SK-N-SH (cell line): ENCODE measurements around the gene HOXB6. TPM values are rescaled to one million over a fixed set of nuclear protein-coding genes. Genes with fewer than 3 reads are reported as not detected.

ENCODE experiments used
- CTCF ChIA-PET: fragments of 300-600, 350-600 bp; formaldehyde crosslinking; extraction: SDS; loops from one replicate; lab custom pipeline; 2021; lab: Yijun Ruan, JAX
- POLR2A ChIA-PET: fragments of 350-600 bp; sonication (Branson Sonifier 250); formaldehyde crosslinking; extraction: SDS; loops from one replicate; lab custom pipeline; 2020; ENCODE audit warnings: antibody characterized with exemption, inconsistent platforms; lab: Yijun Ruan, JAX
- DNase-seq: peaks from one replicate; pipeline ENCODE4 v3.0.0; 2012
- H2AFZ ChIP-seq: fragments of 200-600 bp; sonication (generic); 2 replicates; pipeline ENCODE4 v1.8.1; 2016; ENCODE audit warnings: antibody characterized with exemption, mild to moderate bottlenecking, low read depth
- H3F3A ChIP-seq: fragments of 200-600 bp; sonication (generic); replicated peaks from 2 replicates; pipeline ENCODE3; 2016; ENCODE audit warnings: antibody characterized with exemption, mild to moderate bottlenecking; ENCODE audit not compliant: insufficient read depth
- H3K27ac ChIP-seq, 2 experiments: fragments of 200-500 bp in 1 of 2; fragments of 200-600 bp in 1 of 2; sonication (Bioruptor generic) in 1 of 2; sonication (generic), shearing (Covaris generic) in 1 of 2; 2 replicates each; pipeline versions ENCODE4 v1.5.1 to v1.6.1; 2014 to 2016; ENCODE audit warnings: low read depth in 2 of 2, inconsistent platforms in 1 of 2, low read length in 1 of 2, mild to moderate bottlenecking in 1 of 2, mixed read lengths in 1 of 2
- H3K27me3 ChIP-seq: fragments of 200-600 bp; sonication (generic), shearing (Covaris generic); 2 replicates; pipeline ENCODE4 v1.6.1; 2016; ENCODE audit warnings: mixed run types; ENCODE audit not compliant: insufficient read depth
- H3K36me3 ChIP-seq, 2 experiments: fragments of 200-500 bp in 1 of 2; fragments of 200-600 bp in 1 of 2; sonication (Bioruptor generic) in 1 of 2; sonication (generic) in 1 of 2; replicated peaks in 1 of 2; 2 replicates each; pipeline versions ENCODE3 to v1.5.1; 2014 to 2016; ENCODE audit warnings: low read length in 1 of 2, mild to moderate bottlenecking in 1 of 2; ENCODE audit not compliant: insufficient read depth in 2 of 2, control insufficient read depth in 1 of 2
- H3K4me1 ChIP-seq, 2 experiments: fragments of 200-500 bp in 1 of 2; fragments of 200-600 bp in 1 of 2; sonication (Bioruptor generic) in 1 of 2; sonication (generic), shearing (Covaris generic) in 1 of 2; 2 replicates each; pipeline versions ENCODE4 v1.5.1 to v1.6.1; 2014 to 2016; ENCODE audit warnings: low read depth in 1 of 2, low read length in 1 of 2, mixed run types in 1 of 2; ENCODE audit not compliant: insufficient read depth in 2 of 2, control insufficient read depth in 1 of 2
- H3K4me2 ChIP-seq: fragments of 200-600 bp; sonication (generic), shearing (Covaris generic); 2 replicates; pipeline ENCODE4 v1.6.1; 2017; ENCODE audit warnings: mixed run types
- H3K4me3 ChIP-seq, 2 experiments: fragments of 200-500 bp in 1 of 2; fragments of 200-600 bp in 1 of 2; sonication (Bioruptor generic) in 1 of 2; sonication (generic), shearing (Covaris generic) in 1 of 2; 2 replicates each; pipeline versions ENCODE4 v1.5.1 to v1.8.1; 2014 to 2016; ENCODE audit warnings: low read depth in 2 of 2, inconsistent platforms in 1 of 2, low read length in 1 of 2, mild to moderate bottlenecking in 1 of 2, mixed read lengths in 1 of 2, moderate library complexity in 1 of 2
- H3K79me2 ChIP-seq: fragments of 200-600 bp; sonication (generic); 2 replicates; pipeline ENCODE4 v1.8.1; 2017; ENCODE audit warnings: mild to moderate bottlenecking; ENCODE audit not compliant: insufficient read depth
- H3K9ac ChIP-seq: fragments of 200-600 bp; sonication (generic); 2 replicates; pipeline ENCODE4 v1.6.1; 2017; ENCODE audit warnings: mixed run types
- H3K9me2 ChIP-seq: fragments of 200-600 bp; sonication (generic); 2 replicates; pipeline ENCODE4 v1.6.1; 2017; ENCODE audit warnings: mixed run types
- H3K9me3 ChIP-seq: fragments of 200-600 bp; sonication (generic); 2 replicates; pipeline ENCODE4 v1.6.1; 2017; ENCODE audit warnings: mixed run types, mild to moderate bottlenecking, moderate library complexity
- H4K20me1 ChIP-seq: fragments of 200-600 bp; sonication (generic); 2 replicates; pipeline ENCODE4 v1.6.1; 2017; ENCODE audit warnings: mild to moderate bottlenecking, mixed run types; ENCODE audit not compliant: insufficient read depth
- CHD2 ChIP-seq: fragments of 150-350 bp; IDR thresholded peaks from 2 replicates; pipeline ENCODE4 v1.6.1; 2018; ENCODE audit warnings: low read length; ENCODE audit not compliant: partially characterized antibody
- CTCF ChIP-seq: fragments of 200-600 bp; sonication (generic); IDR thresholded peaks from 2 replicates; pipeline ENCODE4 v1.6.1; 2017; ENCODE audit warnings: antibody characterized with exemption, mild to moderate bottlenecking, moderate library complexity
- EP300 ChIP-seq, 2 experiments: IDR thresholded peaks; 2 replicates each; pipeline versions ENCODE4 v1.4.0 to v1.6.1; 2012; ENCODE audit warnings: borderline replicate concordance in 1 of 2, low read depth in 1 of 2, low read length in 1 of 2
- EZH2phosphoT487 ChIP-seq: fragments of 200-600 bp; sonication (generic); IDR thresholded peaks from 2 replicates; pipeline ENCODE4 v1.6.1; 2017; ENCODE audit warnings: low read depth, mixed run types, mild to moderate bottlenecking, antibody characterized with exemption, moderate library complexity, borderline replicate concordance
- FOXJ3 ChIP-seq: sonication (generic); formaldehyde crosslinking; IDR thresholded peaks from 2 replicates; pipeline ENCODE4 v1.5.1; 2020; ENCODE audit warnings: mild to moderate bottlenecking, missing genetic modification reagents
- GABPA ChIP-seq: IDR thresholded peaks from 2 replicates; pipeline ENCODE4 v1.4.0; 2012; ENCODE audit warnings: low read depth, mild to moderate bottlenecking
- JUND ChIP-seq: IDR thresholded peaks from 2 replicates; pipeline ENCODE4 v1.4.0; 2012
- MAX ChIP-seq: IDR thresholded peaks from 2 replicates; pipeline ENCODE4 v1.4.0; 2012; ENCODE audit warnings: low read depth
- MEF2A ChIP-seq: IDR thresholded peaks from 2 replicates; pipeline ENCODE4 v1.4.0; 2012; ENCODE audit warnings: low read depth, borderline replicate concordance
- NFIC ChIP-seq: IDR thresholded peaks from 2 replicates; pipeline ENCODE4 v1.4.0; 2012; ENCODE audit warnings: borderline replicate concordance
- NRF1 ChIP-seq: IDR thresholded peaks from 2 replicates; pipeline ENCODE4 v1.6.1; 2012; ENCODE audit warnings: low read depth, mild to moderate bottlenecking, low read length
- PBX3 ChIP-seq: IDR thresholded peaks from 2 replicates; pipeline ENCODE4; 2012
- RAD21 ChIP-seq: IDR thresholded peaks from 2 replicates; pipeline ENCODE4 v1.6.1; 2012; ENCODE audit warnings: mild to moderate bottlenecking, low read length
- SIN3A ChIP-seq: IDR thresholded peaks from 2 replicates; pipeline ENCODE4 v1.6.1; 2012; ENCODE audit warnings: low read depth, mild to moderate bottlenecking, low read length, moderate library complexity, borderline replicate concordance
- SMC3 ChIP-seq: IDR thresholded peaks from 2 replicates; pipeline ENCODE4 v1.6.1; 2012; ENCODE audit warnings: low read depth, low read length, improper control_type of control experiment
- TAF1 ChIP-seq: IDR thresholded peaks from 2 replicates; pipeline ENCODE4 v1.6.1; 2012; ENCODE audit warnings: low read depth, mild to moderate bottlenecking, low read length, moderate library complexity, borderline replicate concordance
- TCF12 ChIP-seq: IDR thresholded peaks from 2 replicates; pipeline ENCODE4 v1.4.0; 2012
- USF2 ChIP-seq: fragments of 150-350 bp; IDR thresholded peaks from 2 replicates; pipeline ENCODE4 v1.6.1; 2017; ENCODE audit warnings: antibody characterized with exemption, low read length, low read depth, borderline replicate concordance
- YY1 ChIP-seq: IDR thresholded peaks from 2 replicates; pipeline ENCODE4 v1.4.0; 2012; ENCODE audit warnings: low read depth, mild to moderate bottlenecking
- WGBS: methylation state at CpG from one replicate; pipeline ENCODE4 v1.1.6; 2017; ENCODE audit warnings: low lambda C conversion rate; 5-methylcytosine and 5-hydroxymethylcytosine counted together
- polyA plus RNA-seq, 3 experiments: library from polyadenylated mRNA; depleted of rRNA; stranded (reverse); fragments of >200 nt; gene quantifications; 2 replicates each; pipeline ENCODE4 v1.2.3, GENCODE V29; 2012

The HOXB6 gene
- polyA plus RNA-seq, 1 of the 3 experiments (the other 2 are of a cell fraction) = not detected

GRCh38 chr17:48622857-48623256 is 18.1 kb upstream of the HOXB6 start:
- Histone ChIP-seq H3K4me2 (no peak overlapping the region), H3F3A (no peaks in the 10 kb centered on the region), H3K9me3 (no peaks in the 10 kb centered on the region), H3K36me3 (no peaks in the 10 kb centered on the region), H3K9ac (no peak overlapping the region), H4K20me1 (peaks cover 8% of the 10 kb centered on the region; the same call in 1 of the 2 replicates), H3K4me3 (no peak overlapping the region), H2AFZ (no peak overlapping the region), H3K4me1 (no peaks in the 10 kb centered on the region), H3K79me2 (no peaks in the 10 kb centered on the region), H3K27me3 (peaks cover 98% of the 10 kb centered on the region), H3K27ac (no peak overlapping the region), H3K9me2 (no peaks in the 10 kb centered on the region)
- CTCF ChIA-PET = interaction anchor here (0.7 to 7.6 kb wide), 15 partner anchors 10 to 596 kb away, joined by 3 to 59 read pairs (median 4); no protein-coding TSS in a partner anchor
- TF ChIP-seq FOXJ3 (no peak), RAD21 (no peak)
- POLR2A ChIA-PET = no interaction called here
- 29% methylated on average over 11 of the region's 11 CpGs for WGBS
- DNase-seq = no peak

- Histone ChIP-seq H3K27ac (no peak overlapping the region), H4K20me1 (peaks cover 11% of the 10 kb centered on the region; the same call in 1 of the 2 replicates), H3K4me2 (no peak overlapping the region), H3K27me3 (peaks cover 98% of the 10 kb centered on the region), H3K4me3 (no peak overlapping the region), H3K9me3 (no peaks in the 10 kb centered on the region), H3K9ac (no peak overlapping the region), H3K4me1 (no peaks in the 10 kb centered on the region), H2AFZ (no peak overlapping the region), H3K79me2 (no peaks in the 10 kb centered on the region), H3K36me3 (no peaks in the 10 kb centered on the region), H3F3A (no peaks in the 10 kb centered on the region), H3K9me2 (no peaks in the 10 kb centered on the region)
- DNase-seq = no peak
- TF ChIP-seq SIN3A (no peak), FOXJ3 (no peak), CTCF (no peak), TAF1 (no peak), JUND (no peak), SMC3 (no peak), CHD2 (no peak), TCF12 (no peak), PBX3 (no peak), GABPA (no peak), EZH2phosphoT487 (no peak), NRF1 (no peak), MAX (no peak), EP300 (IDR thresholded peaks at IDR 0.05; ENCODE audit: borderline replicate concordance in 1 of 2, low read depth in 1 of 2, low read length in 1 of 2) (no peak), YY1 (no peak), MEF2A (no peak), USF2 (no peak), NFIC (no peak)
- 26% methylated on average over 37 of the region's 41 CpGs for WGBS
- CTCF ChIA-PET = interaction anchor here (0.6 to 7.6 kb wide), 18 partner anchors 8 to 595 kb away, joined by 3 to 59 read pairs (median 3); no protein-coding TSS in a partner anchor
- POLR2A ChIA-PET = no interaction called here
Measured at GRCh38 chr17:48621410-48622392, 16.9 kb upstream of the HOXB6 start.
